ENCODE data around the gene ZNF212.

- TF ChIP-seq CTCF (IDR thresholded peaks at IDR 0.05) (no peak), POLR2AphosphoS5 (IDR thresholded peaks at IDR 0.05) (no peak), POLR2A (IDR thresholded peaks at IDR 0.05; ENCODE audit: low read depth) (no peak), EP300 (IDR thresholded peaks at IDR 0.05) (no peak)
These were observed 38.9 kb downstream of the ZNF212 start for GRCh38 chr7:149278396-149278795.
